Activated T-cell treated with anti-CD3 and anti-CD28 coated beads, Interleukin-2, amount 50 U/mL, for 24 hours (primary cell): ENCODE results near the gene CARD19.

ENCODE experiments used
- DNase-seq: peaks from one replicate; pipeline ENCODE4 v3.0.0-alpha.2; 2020
- H3K27ac Mint-ChIP-seq: 2 replicates; pipeline ENCODE4 v1.8.0; 2020; ENCODE audit warnings: mild to moderate bottlenecking, mixed read lengths
- H3K27me3 Mint-ChIP-seq: 2 replicates; pipeline ENCODE4 v1.8.0; 2020; ENCODE audit warnings: mixed read lengths
- H3K36me3 Mint-ChIP-seq: 2 replicates; pipeline ENCODE4 v1.8.0; 2020; ENCODE audit warnings: low read depth, mixed read lengths
- H3K4me1 Mint-ChIP-seq: 2 replicates; pipeline ENCODE4 v1.8.0; 2020; ENCODE audit warnings: low read depth, mixed read lengths
- H3K4me3 Mint-ChIP-seq: 2 replicates; pipeline ENCODE4 v1.8.0; 2020; ENCODE audit warnings: mild to moderate bottlenecking, moderate library complexity, mixed read lengths
- H3K9me3 Mint-ChIP-seq: 2 replicates; pipeline ENCODE4 v1.8.0; 2020; ENCODE audit warnings: mixed read lengths

CARD19 gene

DNA sequence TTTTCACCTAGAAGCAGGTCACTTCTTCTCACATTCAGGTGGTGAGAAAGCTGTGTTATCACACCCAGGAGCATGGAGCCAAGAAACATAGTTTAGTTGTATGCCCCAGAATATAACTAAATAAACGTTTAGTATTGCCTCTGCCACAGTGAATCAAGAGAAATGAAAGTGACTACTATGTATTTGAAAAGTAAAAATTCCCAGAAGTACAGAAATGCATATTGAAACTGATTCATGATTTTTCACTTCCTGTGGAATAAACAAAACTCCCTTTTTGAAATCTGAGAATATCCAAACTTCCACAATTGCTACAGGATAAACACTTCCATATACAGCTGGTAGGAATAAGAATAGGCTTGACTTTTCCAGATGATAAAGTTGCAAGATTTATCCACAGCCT, 53.3 kb downstream of the CARD19 start:
- no peaks in the 10 kb centered on the region for H3K27me3 Mint-ChIP-seq
- no peak for DNase-seq
- peak overlapping the region; percentile 91 for H3K27ac Mint-ChIP-seq
- H3K4me3 Mint-ChIP-seq: peak overlapping the region; percentile 19
- H3K9me3 Mint-ChIP-seq: peaks cover 22% of the 10 kb centered on the region
- peaks cover 31% of the 10 kb centered on the region for H3K36me3 Mint-ChIP-seq
- peaks cover 48% of the 10 kb centered on the region for H3K4me1 Mint-ChIP-seq

DNA sequence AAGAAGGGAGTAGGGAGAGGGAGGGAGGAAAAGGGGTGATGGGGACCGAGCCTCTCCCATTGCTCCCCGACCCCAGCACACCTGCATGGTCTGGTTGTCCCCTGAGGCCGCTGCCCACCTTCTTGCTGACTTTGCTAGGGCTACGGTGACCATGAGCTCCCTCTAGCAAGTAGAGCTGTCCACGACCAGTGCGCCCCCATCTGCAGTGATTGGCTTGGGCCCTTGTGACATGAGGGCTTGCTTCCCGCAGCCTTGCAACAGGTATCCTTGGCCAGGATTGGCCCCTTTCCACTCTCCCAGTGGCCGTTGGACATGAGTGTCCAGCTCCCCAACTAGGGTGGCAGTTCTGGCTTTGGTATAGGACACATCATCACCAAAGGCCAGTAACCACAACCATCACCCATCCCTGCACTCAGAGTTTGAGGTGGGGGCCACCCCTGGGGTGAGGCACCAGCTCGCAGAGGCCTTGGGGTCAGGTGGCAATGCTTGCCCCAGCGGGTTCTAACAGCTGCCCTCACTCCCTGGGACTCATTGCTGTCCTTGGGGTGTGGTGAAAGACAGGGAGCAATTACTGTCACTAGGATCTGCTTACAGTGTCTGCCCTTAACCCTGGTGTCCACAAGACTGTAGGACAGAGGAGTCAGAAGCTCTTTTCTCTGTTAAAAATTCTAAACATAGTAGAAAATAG, 55.2 kb downstream of the CARD19 start:
- no peak overlapping the region for H3K27ac Mint-ChIP-seq

DNA sequence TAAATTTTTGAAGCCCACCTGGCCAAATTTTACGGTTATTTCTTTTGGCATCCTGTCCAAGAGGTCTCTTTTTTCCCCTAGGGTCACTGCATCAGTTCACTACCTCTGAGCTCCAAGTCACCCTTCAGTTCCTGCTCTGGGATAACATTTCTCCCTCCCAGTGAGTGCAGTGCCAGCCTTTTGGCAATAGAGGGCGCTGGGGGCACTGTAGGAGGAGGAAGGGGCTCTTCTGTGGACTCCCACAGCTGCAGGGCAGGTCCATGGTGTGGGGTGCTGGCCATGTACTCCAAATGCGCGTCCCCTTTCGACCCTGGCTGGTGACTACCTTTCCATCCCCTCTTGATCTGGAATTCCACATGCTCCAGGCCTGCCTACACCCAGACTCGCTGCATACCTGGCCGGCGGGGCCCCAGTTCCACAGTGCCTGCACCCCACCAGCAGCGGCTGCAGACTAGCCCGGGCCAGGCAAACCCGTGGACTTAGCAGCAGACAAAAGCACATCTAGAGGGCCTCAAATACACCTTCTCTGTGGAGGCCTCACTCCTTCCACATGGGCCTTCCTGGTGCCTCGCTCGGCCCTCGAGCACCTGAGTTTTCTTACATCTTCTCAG, 58.4 kb downstream of the CARD19 start:
- Mint-ChIP-seq H3K27ac (no peak overlapping the region), H3K4me3 (no peak overlapping the region), H3K4me1 (peaks cover 31% of the 10 kb centered on the region), H3K36me3 (peaks cover 2% of the 10 kb centered on the region), H3K27me3 (no peaks in the 10 kb centered on the region), H3K9me3 (no peaks in the 10 kb centered on the region)
- no peak for DNase-seq

More for the DNA sequence above, 55.2 kb downstream of the CARD19 start:
- Mint-ChIP-seq H3K4me3 (no peak overlapping the region), H3K36me3 (peaks cover 26% of the 10 kb centered on the region), H3K27me3 (no peaks in the 10 kb centered on the region), H3K9me3 (peaks cover 18% of the 10 kb centered on the region), H3K4me1 (peaks cover 44% of the 10 kb centered on the region)
- DNase-seq: no peak

DNA sequence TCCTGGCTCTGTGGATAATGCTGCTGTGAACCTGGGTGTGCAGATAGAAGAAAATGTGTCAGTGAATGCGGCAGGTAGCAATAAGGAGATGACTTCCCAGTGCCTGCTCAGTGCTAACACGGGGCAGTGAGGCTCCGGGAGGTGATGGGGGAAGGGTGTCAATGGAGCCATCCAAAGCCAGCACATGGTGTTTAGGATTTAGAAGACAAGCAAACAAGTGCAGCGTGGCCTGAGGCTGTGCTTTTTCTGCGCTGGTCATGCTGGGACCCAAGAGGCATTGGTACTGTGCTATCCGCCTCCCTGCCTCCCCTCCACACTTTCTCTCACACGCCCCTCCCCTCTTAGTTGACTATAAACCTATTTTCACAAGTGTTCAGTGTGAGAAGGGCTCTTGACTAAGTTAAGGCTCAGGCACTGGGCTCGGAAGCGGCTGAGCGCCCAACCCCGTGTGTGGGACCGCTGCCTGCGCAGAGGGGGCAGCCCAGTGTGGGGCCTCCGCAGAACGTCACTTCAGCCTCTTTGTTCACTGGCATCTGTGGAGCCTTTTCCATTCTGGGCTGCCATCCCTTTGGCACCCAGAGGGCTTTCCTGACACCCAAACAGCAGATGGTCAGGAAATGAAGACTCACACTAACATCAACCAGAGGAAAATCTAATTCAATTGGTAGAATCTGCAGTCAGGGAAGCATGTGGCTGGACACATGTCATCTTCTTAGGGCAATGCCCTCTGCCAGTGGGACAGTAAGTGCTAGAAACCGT, 59.9 kb downstream of the CARD19 start:
- peaks cover 2% of the 10 kb centered on the region for H3K36me3 Mint-ChIP-seq
- H3K27ac Mint-ChIP-seq: peak overlapping the region; percentile 85
- no peaks in the 10 kb centered on the region for H3K27me3 Mint-ChIP-seq
- no peak overlapping the region for H3K4me3 Mint-ChIP-seq
- no peak for DNase-seq
- H3K9me3 Mint-ChIP-seq: no peaks in the 10 kb centered on the region
- peaks cover 27% of the 10 kb centered on the region for H3K4me1 Mint-ChIP-seq

DNA sequence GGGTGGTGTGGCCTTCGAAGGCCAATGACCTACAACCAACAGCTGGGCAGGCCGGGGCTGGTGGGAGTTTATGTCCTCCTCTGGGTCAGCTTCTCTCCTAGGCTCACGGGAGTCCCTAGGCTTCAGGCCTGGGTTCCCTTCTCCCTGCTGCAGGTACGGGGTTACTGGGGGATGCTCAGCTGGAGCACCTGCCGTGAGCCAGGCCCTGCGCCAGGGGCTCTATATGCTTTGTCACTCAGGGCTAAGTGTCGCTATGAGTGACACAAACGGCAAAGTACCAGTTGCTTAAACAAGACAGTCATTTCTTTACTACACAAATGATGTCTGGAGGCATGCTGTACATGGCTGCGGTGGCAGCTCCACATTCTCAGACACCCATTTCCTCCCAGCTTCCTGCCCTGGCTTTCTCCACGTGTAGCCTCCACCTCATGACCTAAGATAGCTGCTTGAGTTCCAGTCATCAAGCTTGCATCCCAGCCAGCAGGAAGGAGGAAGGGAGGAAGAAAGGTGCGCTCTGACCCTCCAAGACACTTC, 60.5 kb downstream of the CARD19 start:
- peaks cover 27% of the 10 kb centered on the region for H3K4me1 Mint-ChIP-seq
- peak overlapping the region; percentile 85 for H3K27ac Mint-ChIP-seq
- H3K36me3 Mint-ChIP-seq: peaks cover 2% of the 10 kb centered on the region
- H3K4me3 Mint-ChIP-seq: no peak overlapping the region
- DNase-seq: peak; percentile 58
- H3K9me3 Mint-ChIP-seq: no peaks in the 10 kb centered on the region
- no peaks in the 10 kb centered on the region for H3K27me3 Mint-ChIP-seq

DNA sequence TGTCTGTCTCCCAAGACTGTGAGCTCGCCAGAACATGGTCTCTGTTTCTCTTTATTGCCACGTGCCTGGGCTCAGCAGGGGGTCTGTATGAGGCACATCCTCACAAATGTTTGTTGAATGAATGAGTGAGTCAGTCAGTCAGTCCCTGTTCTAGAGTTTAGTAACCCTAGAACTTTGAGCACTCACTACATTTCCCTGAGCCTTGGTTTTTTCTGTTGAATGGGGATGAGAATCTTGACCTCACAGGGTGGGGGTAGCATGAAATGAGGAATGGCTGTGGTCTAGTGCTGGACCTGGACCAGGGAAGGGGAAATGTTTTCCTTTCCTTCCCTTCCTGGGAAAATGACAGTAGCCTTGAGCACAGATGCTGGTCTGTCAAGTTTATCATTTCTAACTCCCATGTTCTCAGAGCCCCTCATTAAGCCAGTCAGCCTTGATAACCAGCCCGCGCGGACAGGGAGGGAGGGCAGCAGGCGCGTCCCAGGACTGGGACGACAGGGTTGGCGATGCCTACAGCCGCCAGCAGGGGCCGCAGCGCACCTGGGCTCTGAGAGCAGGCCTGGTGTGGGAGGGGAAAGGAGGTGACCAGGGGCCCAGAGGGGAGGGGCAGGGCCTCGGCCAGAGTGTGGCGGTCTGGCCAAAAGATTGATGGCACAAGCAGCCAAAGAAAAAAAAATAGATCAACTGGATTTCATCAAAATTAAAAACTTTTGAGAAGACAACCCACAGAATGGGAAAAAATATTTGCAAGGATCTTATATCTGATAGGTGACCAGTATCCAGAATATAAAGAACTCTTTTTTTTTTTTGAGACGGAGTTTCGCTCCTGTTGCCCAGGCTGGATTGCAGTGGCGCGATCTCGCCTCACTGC, 63.8 kb downstream of the CARD19 start:
- Mint-ChIP-seq H3K4me3 (no peak overlapping the region), H3K27ac (peak overlapping the region; percentile 64), H3K4me1 (peaks cover 24% of the 10 kb centered on the region), H3K36me3 (peaks cover 2% of the 10 kb centered on the region), H3K9me3 (no peaks in the 10 kb centered on the region), H3K27me3 (no peaks in the 10 kb centered on the region)
- DNase-seq: peak; percentile 83

DNA sequence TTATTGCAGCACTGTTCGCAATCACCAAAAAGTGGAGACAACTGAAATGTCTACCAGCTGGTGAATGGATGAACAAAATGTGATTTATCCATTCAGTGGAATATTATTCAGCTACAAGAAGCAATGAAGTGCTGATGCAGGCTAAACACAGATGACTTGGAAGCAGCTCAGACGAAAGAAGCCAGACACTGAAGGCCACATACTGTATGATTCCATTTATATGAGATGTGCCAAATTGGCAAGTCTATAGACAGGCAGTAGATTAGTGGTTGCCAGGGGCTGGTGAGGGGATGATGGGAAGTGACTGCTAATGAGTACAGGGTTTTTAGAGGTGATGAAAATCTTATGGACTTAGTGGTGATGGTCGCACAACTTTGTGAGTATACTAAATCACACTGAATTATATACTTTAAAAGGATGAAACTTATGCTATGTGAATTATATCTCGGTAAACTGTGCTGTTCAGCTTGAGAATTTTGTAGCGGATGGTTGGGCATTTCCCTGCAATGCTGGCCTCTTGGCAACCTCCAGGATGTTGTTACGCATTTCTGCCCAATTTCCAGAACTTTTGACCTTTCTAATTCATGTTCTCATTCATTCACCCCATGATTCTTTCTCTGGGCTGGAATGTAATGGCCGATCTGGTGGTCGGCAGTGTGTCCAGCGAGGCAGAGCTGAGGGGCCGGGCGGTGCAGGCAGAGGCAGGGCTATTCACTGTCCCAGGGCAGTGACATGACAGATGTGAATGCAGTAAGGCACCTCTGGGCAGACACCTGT, 66.0 kb downstream of the CARD19 start:
- no peak overlapping the region for H3K4me3 Mint-ChIP-seq
- peaks cover 12% of the 10 kb centered on the region for H3K4me1 Mint-ChIP-seq
- no peaks in the 10 kb centered on the region for H3K27me3 Mint-ChIP-seq
- no peak overlapping the region for H3K27ac Mint-ChIP-seq
- DNase-seq: no peak
- H3K9me3 Mint-ChIP-seq: no peaks in the 10 kb centered on the region
- no peaks in the 10 kb centered on the region for H3K36me3 Mint-ChIP-seq
